ENCODE data around the gene P2RY13.

P2RY13 gene

GRCh38 chr3:151315136-151315535 is 14.2 kb downstream of the P2RY13 start:
- TF ChIP-seq CTCF (IDR thresholded peaks at IDR 0.05; ENCODE audit: low read depth, low read length): no peak
- no peak for TF ChIP-seq MAX (IDR thresholded peaks at IDR 0.05; ENCODE audit: low read depth, low read length)
- no peak for TF ChIP-seq MYC (IDR thresholded peaks at IDR 0.05; ENCODE audit: low read depth, low read length)
- TF ChIP-seq POLR2A (IDR thresholded peaks at IDR 0.05; ENCODE audit: extremely low read depth, insufficient read length): no peak
- no peak overlapping the region for H3K4me3 ChIP-seq (ENCODE audit: low read depth, low read length)
- DNase-seq (ENCODE audit: low read depth): no peak

- no peak for DNase-seq (ENCODE audit: low read depth)
- TF ChIP-seq MYC (IDR thresholded peaks at IDR 0.05; ENCODE audit: low read depth, low read length): no peak
- TF ChIP-seq CTCF (IDR thresholded peaks at IDR 0.05; ENCODE audit: low read depth, low read length): no peak
- TF ChIP-seq POLR2A (IDR thresholded peaks at IDR 0.05; ENCODE audit: extremely low read depth, insufficient read length): no peak
- TF ChIP-seq MAX (IDR thresholded peaks at IDR 0.05; ENCODE audit: low read depth, low read length): no peak
- H3K4me3 ChIP-seq (ENCODE audit: low read depth, low read length): no peak overlapping the region
Observed at GRCh38 chr3:151314593-151314992, 14.8 kb downstream of the P2RY13 start.

GRCh38 chr3:151314137-151314536 is 15.2 kb downstream of the P2RY13 start:
- TF ChIP-seq MAX (IDR thresholded peaks at IDR 0.05; ENCODE audit: low read depth, low read length): no peak
- no peak for TF ChIP-seq MYC (IDR thresholded peaks at IDR 0.05; ENCODE audit: low read depth, low read length)
- TF ChIP-seq POLR2A (IDR thresholded peaks at IDR 0.05; ENCODE audit: extremely low read depth, insufficient read length): no peak
- no peak for TF ChIP-seq CTCF (IDR thresholded peaks at IDR 0.05; ENCODE audit: low read depth, low read length)
- DNase-seq (ENCODE audit: low read depth): no peak
- no peak overlapping the region for H3K4me3 ChIP-seq (ENCODE audit: low read depth, low read length)

- TF ChIP-seq MYC (IDR thresholded peaks at IDR 0.05; ENCODE audit: low read depth, low read length): no peak
- TF ChIP-seq POLR2A (IDR thresholded peaks at IDR 0.05; ENCODE audit: extremely low read depth, insufficient read length): no peak
- TF ChIP-seq MAX (IDR thresholded peaks at IDR 0.05; ENCODE audit: low read depth, low read length): no peak
- TF ChIP-seq CTCF (IDR thresholded peaks at IDR 0.05; ENCODE audit: low read depth, low read length): no peak
- no peak for DNase-seq (ENCODE audit: low read depth)
- H3K4me3 ChIP-seq (ENCODE audit: low read depth, low read length): no peak overlapping the region
Observed at GRCh38 chr3:151312972-151313371, 16.4 kb downstream of the P2RY13 start.

- no peak for TF ChIP-seq MAX (IDR thresholded peaks at IDR 0.05; ENCODE audit: low read depth, low read length)
- no peak for TF ChIP-seq POLR2A (IDR thresholded peaks at IDR 0.05; ENCODE audit: extremely low read depth, insufficient read length)
- TF ChIP-seq MYC (IDR thresholded peaks at IDR 0.05; ENCODE audit: low read depth, low read length): no peak
- no peak for TF ChIP-seq CTCF (IDR thresholded peaks at IDR 0.05; ENCODE audit: low read depth, low read length)
- DNase-seq (ENCODE audit: low read depth): no peak
- H3K4me3 ChIP-seq (ENCODE audit: low read depth, low read length): no peak overlapping the region
Observed at GRCh38 chr3:151309566-151309965, 19.8 kb downstream of the P2RY13 start.
